Measurements from ENCODE around the gene ERCC1.
"Not testable (repeated sequence)": the region's sequence is repeated elsewhere in the genome, so short reads cannot be mapped to it uniquely, and the experiment has no call there.

ERCC1 gene

GRCh38 chr19:45455707-45456499, 32.2 kb upstream of the ERCC1 start:
- peak; percentile 89 for DNase-seq (ENCODE audit: low spot score)

GRCh38 chr19:45451850-45452387, 28.2 kb upstream of the ERCC1 start:
- DNase-seq (ENCODE audit: low spot score): no peak

DNA sequence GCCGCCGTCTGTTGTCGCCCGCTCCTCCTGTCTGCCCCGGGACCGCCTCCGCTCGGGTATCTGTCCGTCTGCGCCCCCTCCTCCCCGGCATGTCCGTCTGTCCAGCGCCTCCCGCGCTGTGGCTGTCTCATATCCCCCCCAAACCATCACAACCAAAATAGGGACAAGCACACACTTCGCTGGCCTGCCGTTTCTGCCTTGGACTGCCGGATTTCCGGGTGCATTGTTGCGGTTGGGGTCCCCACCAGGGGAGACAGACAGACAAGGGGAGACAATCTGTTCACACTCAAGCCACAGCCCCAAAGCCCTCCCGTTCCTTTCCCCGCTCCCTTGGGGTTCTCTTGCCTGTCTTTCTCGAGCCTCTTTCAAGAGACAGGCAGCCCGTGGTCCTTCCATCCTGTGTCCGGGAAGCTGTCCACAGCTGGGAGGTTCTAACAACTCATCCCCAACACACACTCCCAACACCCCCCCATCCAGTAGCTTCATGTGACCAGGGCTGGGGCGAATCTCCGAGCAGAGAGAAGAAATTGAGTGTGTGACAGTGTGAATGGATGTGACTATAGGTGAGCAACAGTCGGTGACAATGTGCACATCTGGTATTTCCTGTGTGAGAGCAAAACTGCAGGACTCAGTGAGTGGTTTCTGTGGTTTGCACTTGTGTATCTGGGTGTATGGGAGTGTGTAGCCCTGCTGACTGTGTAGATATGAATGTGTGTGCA, 27.6 kb upstream of the ERCC1 start:
- DNase-seq (ENCODE audit: low spot score): no peak

- DNase-seq (ENCODE audit: low spot score): no peak
Measured at GRCh38 chr19:45450012-45450333, 26.3 kb upstream of the ERCC1 start.

GRCh38 chr19:45448887-45449299, 25.2 kb upstream of the ERCC1 start:
- DNase-seq (ENCODE audit: low spot score): no peak

GRCh38 chr19:45448425-45448756, 24.7 kb upstream of the ERCC1 start:
- DNase-seq (ENCODE audit: low spot score): no peak

- DNase-seq (ENCODE audit: low spot score): no peak
Measured at GRCh38 chr19:45446944-45447343, 23.2 kb upstream of the ERCC1 start.

- DNase-seq (ENCODE audit: low spot score): no peak
Measured at GRCh38 chr19:45446295-45446694, 22.6 kb upstream of the ERCC1 start.

- DNase-seq (ENCODE audit: low spot score): no peak
Measured at GRCh38 chr19:45445139-45445538, 21.4 kb upstream of the ERCC1 start.

GRCh38 chr19:45444318-45445041, 20.8 kb upstream of the ERCC1 start:
- peak; percentile 82 for DNase-seq (ENCODE audit: low spot score)

- DNase-seq (ENCODE audit: low spot score): peak; percentile 93
Measured at GRCh38 chr19:45443462-45444317, 20.0 kb upstream of the ERCC1 start.

DNA sequence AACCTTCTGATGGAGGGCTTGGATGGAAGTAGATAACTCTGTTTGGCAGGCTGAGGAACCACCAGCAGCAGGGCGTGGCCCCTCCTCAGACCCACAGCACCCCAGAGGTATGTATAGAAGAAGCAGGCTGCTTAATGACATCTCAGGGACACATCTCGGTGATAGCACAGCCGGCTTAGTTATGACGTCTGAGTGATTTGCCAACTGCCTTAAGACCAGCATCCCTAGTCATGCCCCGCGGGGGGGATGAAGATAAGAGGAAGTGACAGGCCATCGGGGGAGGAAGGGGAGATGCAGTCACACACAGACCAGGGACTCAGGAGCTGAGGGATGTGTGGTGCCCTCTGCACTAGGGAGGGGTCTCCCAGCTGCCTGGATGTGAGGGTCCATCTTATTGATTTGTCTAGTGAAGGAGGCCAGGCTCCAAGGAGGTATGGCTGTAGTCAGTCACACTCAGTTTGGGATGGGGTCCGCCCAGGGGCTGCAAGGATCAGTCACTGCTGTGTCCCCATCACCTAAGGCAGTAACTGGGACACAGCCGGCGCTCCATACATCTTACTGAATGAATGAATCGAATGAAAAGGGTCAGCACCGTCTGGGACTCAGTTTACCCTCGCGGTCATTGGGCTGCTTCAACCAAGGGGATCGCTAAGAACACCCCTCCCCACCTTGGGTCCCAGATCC, 19.2 kb upstream of the ERCC1 start:
- DNase-seq (ENCODE audit: low spot score): no peak

DNA sequence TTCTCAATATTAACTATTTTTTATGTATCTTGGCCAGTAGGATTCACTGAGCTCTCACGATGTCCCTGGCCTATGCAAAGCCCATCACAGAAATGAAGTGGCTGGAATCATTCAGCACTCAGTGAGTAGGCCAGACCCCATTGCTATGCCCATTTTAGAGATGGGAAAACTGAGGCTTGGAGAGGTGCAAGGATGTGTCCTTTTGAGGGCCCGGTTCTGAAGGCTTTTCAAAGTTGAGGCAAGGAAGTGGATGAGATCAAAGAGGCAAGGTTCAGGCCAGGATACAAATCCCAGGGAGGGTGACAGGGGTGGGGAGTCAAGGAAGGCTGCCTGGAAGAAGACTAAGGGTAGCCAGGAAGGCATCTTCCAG, 18.7 kb upstream of the ERCC1 start:
- DNase-seq (ENCODE audit: low spot score): no peak

- peak; percentile 45 for DNase-seq (ENCODE audit: low spot score)
Measured at GRCh38 chr19:45440873-45441654, 17.3 kb upstream of the ERCC1 start.

- DNase-seq (ENCODE audit: low spot score): no peak
Measured at GRCh38 chr19:45440259-45440638, 16.5 kb upstream of the ERCC1 start.

- DNase-seq (ENCODE audit: low spot score): peak; percentile 52
Measured at GRCh38 chr19:45439569-45440258, 16.0 kb upstream of the ERCC1 start.

- no peak for DNase-seq (ENCODE audit: low spot score)
Measured at GRCh38 chr19:45439190-45439568, 15.5 kb upstream of the ERCC1 start.

- DNase-seq (ENCODE audit: low spot score): no peak
Measured at GRCh38 chr19:45437328-45437727, 13.6 kb upstream of the ERCC1 start.

DNA sequence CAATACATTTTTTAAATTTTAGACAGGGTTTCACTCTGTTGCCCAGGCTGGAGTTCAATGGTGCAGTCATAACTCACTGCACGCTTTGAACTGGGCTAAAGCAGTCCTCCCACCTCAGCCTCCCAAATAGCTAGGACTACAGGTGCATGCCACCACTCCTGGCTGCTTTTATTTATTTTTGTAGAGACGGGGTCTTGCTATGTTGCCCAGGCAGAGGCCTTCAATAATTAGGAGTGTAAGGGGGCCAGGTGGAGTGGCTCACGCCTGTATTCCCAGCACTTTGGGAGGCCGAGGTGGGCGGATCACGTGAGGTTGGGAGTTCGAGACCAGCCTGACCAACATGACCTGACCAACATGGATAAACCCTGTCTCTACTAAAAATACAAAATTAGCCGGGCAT, 8.8 kb upstream of the ERCC1 start:
- DNase-seq (ENCODE audit: low spot score): not testable (repeated sequence)

GRCh38 chr19:45431008-45431407, 7.3 kb upstream of the ERCC1 start:
- not testable (repeated sequence) for DNase-seq (ENCODE audit: low spot score)

Data from COLO829 (cell line).